ENCODE measurements around the gene MAP1LC3B.

The MAP1LC3B gene

GRCh38 chr16:87415441-87415840, 23.3 kb downstream of the MAP1LC3B start:
- H3K36me3 ChIP-seq (ENCODE audit: low read length), result no peaks in the 10 kb centered on the region
- no peak for TF ChIP-seq EZH2phosphoT487 (conservative IDR thresholded peaks at IDR 0.05; ENCODE audit: low read length)
- TF ChIP-seq, protein P1, sequence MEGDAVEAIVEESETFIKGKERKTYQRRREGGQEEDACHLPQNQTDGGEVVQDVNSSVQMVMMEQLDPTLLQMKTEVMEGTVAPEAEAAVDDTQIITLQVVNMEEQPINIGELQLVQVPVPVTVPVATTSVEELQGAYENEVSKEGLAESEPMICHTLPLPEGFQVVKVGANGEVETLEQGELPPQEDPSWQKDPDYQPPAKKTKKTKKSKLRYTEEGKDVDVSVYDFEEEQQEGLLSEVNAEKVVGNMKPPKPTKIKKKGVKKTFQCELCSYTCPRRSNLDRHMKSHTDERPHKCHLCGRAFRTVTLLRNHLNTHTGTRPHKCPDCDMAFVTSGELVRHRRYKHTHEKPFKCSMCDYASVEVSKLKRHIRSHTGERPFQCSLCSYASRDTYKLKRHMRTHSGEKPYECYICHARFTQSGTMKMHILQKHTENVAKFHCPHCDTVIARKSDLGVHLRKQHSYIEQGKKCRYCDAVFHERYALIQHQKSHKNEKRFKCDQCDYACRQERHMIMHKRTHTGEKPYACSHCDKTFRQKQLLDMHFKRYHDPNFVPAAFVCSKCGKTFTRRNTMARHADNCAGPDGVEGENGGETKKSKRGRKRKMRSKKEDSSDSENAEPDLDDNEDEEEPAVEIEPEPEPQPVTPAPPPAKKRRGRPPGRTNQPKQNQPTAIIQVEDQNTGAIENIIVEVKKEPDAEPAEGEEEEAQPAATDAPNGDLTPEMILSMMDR (IDR thresholded peaks at IDR 0.05; ENCODE audit: insufficient read depth, low read length, poor library complexity, severe bottlenecking), result no peak

GRCh38 chr16:87416826-87417527, 24.8 kb downstream of the MAP1LC3B start:
- Histone ChIP-seq H3K9me2 (replicated peaks; ENCODE audit: insufficient read depth, low read length) (no peaks in the 10 kb centered on the region), H3K27me3 (ENCODE audit: low read length) (no peaks in the 10 kb centered on the region), H3K79me2 (ENCODE audit: insufficient read depth, low read length) (no peaks in the 10 kb centered on the region), H3K9me3 (ENCODE audit: insufficient read depth, low read length) (no peaks in the 10 kb centered on the region), H2AFZ (ENCODE audit: low read depth, low read length, severe bottlenecking) (no peak overlapping the region), H3K36me3 (ENCODE audit: low read length) (no peaks in the 10 kb centered on the region), H3K4me2 (ENCODE audit: low read depth, low read length, poor library complexity, severe bottlenecking) (no peak overlapping the region), H3K9ac (ENCODE audit: low read length) (no peak overlapping the region), H3K4me3 (ENCODE audit: insufficient read depth, low read length, poor library complexity, severe bottlenecking) (no peak overlapping the region), H4K20me1 (ENCODE audit: low read depth, low read length) (no peaks in the 10 kb centered on the region), H3K27ac (ENCODE audit: low read depth, low read length) (no peak overlapping the region), H3F3A (ENCODE audit: insufficient read depth) (no peaks in the 10 kb centered on the region)
- TF ChIP-seq, protein P1 (IDR thresholded peaks at IDR 0.05; ENCODE audit: insufficient read depth, low read length, poor library complexity, severe bottlenecking), result peak; percentile 33
- no peak for TF ChIP-seq EZH2phosphoT487 (conservative IDR thresholded peaks at IDR 0.05; ENCODE audit: low read length)

More at GRCh38 chr16:87415441-87415840, 23.3 kb downstream of the MAP1LC3B start:
- Histone ChIP-seq H3K4me3 (ENCODE audit: insufficient read depth, low read length, poor library complexity, severe bottlenecking) (no peak overlapping the region), H2AFZ (ENCODE audit: low read depth, low read length, severe bottlenecking) (no peak overlapping the region), H3K79me2 (ENCODE audit: insufficient read depth, low read length) (no peaks in the 10 kb centered on the region), H3K27ac (ENCODE audit: low read depth, low read length) (no peak overlapping the region), H3K4me2 (ENCODE audit: low read depth, low read length, poor library complexity, severe bottlenecking) (no peak overlapping the region), H3K9ac (ENCODE audit: low read length) (no peak overlapping the region), H3K27me3 (ENCODE audit: low read length) (no peaks in the 10 kb centered on the region), H3K9me2 (replicated peaks; ENCODE audit: insufficient read depth, low read length) (no peaks in the 10 kb centered on the region), H3K9me3 (ENCODE audit: insufficient read depth, low read length) (no peaks in the 10 kb centered on the region), H3F3A (ENCODE audit: insufficient read depth) (no peaks in the 10 kb centered on the region), H4K20me1 (ENCODE audit: low read depth, low read length) (no peaks in the 10 kb centered on the region)

DNA sequence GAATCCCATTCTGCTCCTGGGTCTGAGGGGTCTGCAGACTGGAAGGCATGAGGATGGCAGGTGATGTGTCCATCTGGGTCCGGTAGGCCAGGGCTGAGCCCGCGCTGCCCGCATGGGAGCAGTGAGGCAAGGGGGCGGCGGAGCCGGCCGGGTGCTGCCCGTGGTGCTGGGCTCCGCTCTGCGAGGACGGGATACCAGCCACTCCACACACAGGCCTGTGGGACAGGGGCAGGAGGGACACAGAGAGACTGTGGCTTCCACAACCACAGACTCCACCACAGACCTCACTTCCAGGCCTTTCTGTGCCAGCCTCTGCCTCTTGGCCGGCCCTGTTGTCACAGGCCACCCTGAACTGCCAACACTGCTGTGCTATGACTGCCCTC, 25.4 kb downstream of the MAP1LC3B start:
- Histone ChIP-seq H3K36me3 (ENCODE audit: low read length) (no peaks in the 10 kb centered on the region), H3K9ac (ENCODE audit: low read length) (no peak overlapping the region), H3K9me3 (ENCODE audit: insufficient read depth, low read length) (no peaks in the 10 kb centered on the region)

More for the DNA sequence above, 25.4 kb downstream of the MAP1LC3B start:
- no peak overlapping the region for H2AFZ ChIP-seq (ENCODE audit: low read depth, low read length, severe bottlenecking)
- no peaks in the 10 kb centered on the region for H3K79me2 ChIP-seq (ENCODE audit: insufficient read depth, low read length)
- H3K4me2 ChIP-seq (ENCODE audit: low read depth, low read length, poor library complexity, severe bottlenecking), result no peak overlapping the region
- H3F3A ChIP-seq (ENCODE audit: insufficient read depth), result no peaks in the 10 kb centered on the region
- H3K27me3 ChIP-seq (ENCODE audit: low read length), result no peaks in the 10 kb centered on the region
- H3K9me2 ChIP-seq (replicated peaks; ENCODE audit: insufficient read depth, low read length), result no peaks in the 10 kb centered on the region
- no peak overlapping the region for H3K27ac ChIP-seq (ENCODE audit: low read depth, low read length)
- TF ChIP-seq, protein P1 (IDR thresholded peaks at IDR 0.05; ENCODE audit: insufficient read depth, low read length, poor library complexity, severe bottlenecking), result no peak
- no peak for TF ChIP-seq EZH2phosphoT487 (conservative IDR thresholded peaks at IDR 0.05; ENCODE audit: low read length)
- no peaks in the 10 kb centered on the region for H4K20me1 ChIP-seq (ENCODE audit: low read depth, low read length)
- H3K4me3 ChIP-seq (ENCODE audit: insufficient read depth, low read length, poor library complexity, severe bottlenecking), result no peak overlapping the region
